HepG2 (cell line): ENCODE measurements around the gene MLST8. TPM values are rescaled to one million over a fixed set of nuclear protein-coding genes. Genes with fewer than 3 reads are reported as not detected.

Experiments
- ATAC-seq: fragments of 200-7000 bp; cut with Tn5 transposase; 3 replicates; pipeline ENCODE4 v1.9.1; 2020; ENCODE audit warnings: mild to moderate bottlenecking, moderate library complexity
- BruUV-seq: library from RNA; stranded (reverse); fragments of 400-500 nt; replicated peaks from 2 replicates; lab custom pipeline; 2021; lab: Mats Ljungman, UMichigan
- CTCF ChIA-PET: fragments of 300-600 bp; formaldehyde crosslinking; extraction: SDS; loops from one replicate; lab custom pipeline; 2021; ENCODE audit warnings: low total read pairs, inconsistent platforms, low intra/inter-chr PET ratio; lab: Yijun Ruan, JAX
- POLR2A ChIA-PET: fragments of 350-600 bp; sonication (Branson Sonifier 250); formaldehyde crosslinking; loops from one replicate; lab custom pipeline; 2020; ENCODE audit warnings: antibody characterized with exemption, inconsistent platforms; lab: Yijun Ruan, JAX
- DNase-seq: peaks from one replicate; pipeline ENCODE4 v3.0.0-alpha.2; 2015; ENCODE audit warnings: low spot score
- FAIRE-seq: peaks from 3 replicates; lab custom pipeline; 2011; peaks lifted over from hg19 to GRCh38; lab: Jason Lieb, UNC
- H2AFZ ChIP-seq: one replicate; pipeline ENCODE4 v1.6.1; 2011; ENCODE audit warnings: low read length, inconsistent platforms
- H3K27ac ChIP-seq: fragments of 300-600 bp; 3 replicates; pipeline ENCODE4 v1.8.0; 2011; ENCODE audit warnings: mixed run types, mild to moderate bottlenecking, mixed read lengths, low read length, inconsistent platforms; ENCODE audit not compliant: insufficient read depth; ENCODE audit errors: extremely low read length
- H3K27me3 ChIP-seq, 2 experiments: fragments of 200-600 bp in 1 of 2; 2 replicates in 1 of 2; 3 replicates in 1 of 2; pipeline versions ENCODE4 v1.6.0 to v1.8.0; 2011; ENCODE audit warnings: low read length in 2 of 2, mild to moderate bottlenecking in 2 of 2, moderate library complexity in 2 of 2, inconsistent platforms in 1 of 2; ENCODE audit not compliant: insufficient read depth in 2 of 2, control insufficient read depth in 1 of 2
- H3K36me3 ChIP-seq, 2 experiments: fragments of 200-600 bp in 1 of 2; replicated peaks in 1 of 2; 2 replicates in 1 of 2; 3 replicates in 1 of 2; pipeline versions ENCODE4 v1.5.1 to v1.8.0; 2011; ENCODE audit warnings: low read length in 2 of 2, inconsistent platforms in 1 of 2; ENCODE audit not compliant: insufficient read depth in 2 of 2, control insufficient read depth in 1 of 2
- H3K4me1 ChIP-seq: 2 replicates; pipeline ENCODE4 v1.5.1; 2012; ENCODE audit warnings: low read length, inconsistent platforms; ENCODE audit not compliant: insufficient read depth
- H3K4me2 ChIP-seq: 2 replicates; pipeline ENCODE4 v1.6.0; 2011; ENCODE audit warnings: low read depth, low read length, inconsistent platforms
- H3K4me3 ChIP-seq, 3 experiments: fragments of 200-600 bp in 1 of 3; sonication (generic), shearing (Covaris generic) in 1 of 3; replicated peaks in 1 of 3; 2 replicates each; pipeline ENCODE4 v1.5.1; 2011 to 2016; ENCODE audit warnings: low read length in 3 of 3, inconsistent platforms in 2 of 3, low read depth in 2 of 3, mild to moderate bottlenecking in 2 of 3, control low read depth in 1 of 3, mixed read lengths in 1 of 3; ENCODE audit not compliant: insufficient read depth in 1 of 3
- H3K79me2 ChIP-seq: one replicate; pipeline ENCODE4 v1.6.1; 2011; ENCODE audit warnings: low read length, inconsistent platforms; ENCODE audit not compliant: insufficient read depth
- H3K9ac ChIP-seq: 2 replicates; pipeline ENCODE4 v1.6.0; 2011; ENCODE audit warnings: mild to moderate bottlenecking, low read depth, low read length, inconsistent platforms; ENCODE audit not compliant: insufficient read depth
- H3K9me3 ChIP-seq: 2 replicates; pipeline ENCODE4 v1.5.1; 2012; ENCODE audit warnings: mild to moderate bottlenecking, low read length
- H4K20me1 ChIP-seq: 2 replicates; pipeline ENCODE4 v1.6.0; 2011; ENCODE audit warnings: inconsistent platforms, mild to moderate bottlenecking, low read length, moderate library complexity; ENCODE audit not compliant: insufficient read depth
- ELF3 ChIP-seq: IDR thresholded peaks from 2 replicates; pipeline ENCODE4 v1.6.1; 2016; ENCODE audit warnings: missing genetic modification reagents, missing compliant biosample characterization
- FIP1L1 ChIP-seq: fragments of 200-400 bp; formaldehyde crosslinking; IDR thresholded peaks from 2 replicates; pipeline ENCODE4 v1.6.1; 2018; ENCODE audit warnings: low read depth, mild to moderate bottlenecking, low read length, moderate library complexity, borderline replicate concordance; ENCODE audit not compliant: insufficient read depth
- FOXJ3 ChIP-seq: sonication (generic); formaldehyde crosslinking; IDR thresholded peaks from 2 replicates; pipeline ENCODE4 v1.4.0; 2020; ENCODE audit warnings: missing genetic modification reagents, mild to moderate bottlenecking, borderline replicate concordance
- NFYB ChIP-seq: sonication (generic); formaldehyde crosslinking; IDR thresholded peaks from 2 replicates; pipeline ENCODE4 v1.4.0; 2020; ENCODE audit warnings: missing genetic modification reagents
- ONECUT2 ChIP-seq: sonication (generic); formaldehyde crosslinking; IDR thresholded peaks from 2 replicates; pipeline ENCODE4 v1.4.0; 2020; ENCODE audit warnings: missing genetic modification reagents
- PHF21A ChIP-seq: sonication (generic); formaldehyde crosslinking; IDR thresholded peaks from 2 replicates; pipeline ENCODE4 v1.5.0; 2020; ENCODE audit warnings: mild to moderate bottlenecking, missing genetic modification reagents
- PRDM15 ChIP-seq: sonication (generic); formaldehyde crosslinking; IDR thresholded peaks from 2 replicates; pipeline ENCODE4 v1.4.0; 2020; ENCODE audit warnings: missing genetic modification reagents
- RARG ChIP-seq: sonication (generic); formaldehyde crosslinking; IDR thresholded peaks from 2 replicates; pipeline ENCODE4 v1.4.0; 2020; ENCODE audit warnings: low read depth, mild to moderate bottlenecking, missing genetic modification reagents
- REST ChIP-seq, 2 experiments: IDR thresholded peaks; 2 replicates each; pipeline ENCODE4 v1.6.1; 2011 to 2012; ENCODE audit warnings: low read length in 2 of 2, borderline replicate concordance in 1 of 2, low read depth in 1 of 2, mild to moderate bottlenecking in 1 of 2, moderate library complexity in 1 of 2
- RFX3 ChIP-seq: IDR thresholded peaks from 2 replicates; pipeline ENCODE4 v1.6.1; 2016; ENCODE audit warnings: missing biosample characterization, missing genetic modification reagents
- SRY ChIP-seq: sonication (generic); formaldehyde crosslinking; IDR thresholded peaks from 2 replicates; pipeline ENCODE4 v1.8.0; 2022; ENCODE audit warnings: mild to moderate bottlenecking, missing genetic modification reagents
- ZNF160 ChIP-seq: sonication (generic); formaldehyde crosslinking; IDR thresholded peaks from 2 replicates; pipeline ENCODE4 v1.8.0; 2022; ENCODE audit warnings: mild to moderate bottlenecking, inconsistent platforms, missing genetic modification reagents
- ZNF484 ChIP-seq: sonication (generic); formaldehyde crosslinking; IDR thresholded peaks from 2 replicates; pipeline ENCODE4 v1.5.1; 2020; ENCODE audit warnings: mild to moderate bottlenecking, low read depth, missing genetic modification reagents, borderline replicate concordance
- ZNF776 ChIP-seq: sonication (generic); formaldehyde crosslinking; IDR thresholded peaks from 2 replicates; pipeline ENCODE4 v1.4.0; 2020; ENCODE audit warnings: mild to moderate bottlenecking, missing genetic modification reagents
- WGBS: methylation state at CpG from one replicate; pipeline ENCODE4 v1.1.6; 2017; ENCODE audit warnings: low lambda C conversion rate; 5-methylcytosine and 5-hydroxymethylcytosine counted together
- in situ Hi-C: cut with HindIII; loops from 2 replicates; pipeline ENCODE4 v1.10.0; 2017; ENCODE audit warnings: low pct_unique_long_range_greater_than_20kb; ENCODE audit not compliant: extremely low pct_ligation_motif_present
- intact Hi-C: fragments of 100-400 bp; cut with micrococcal nuclease; formaldehyde crosslinking; loops from one replicate; pipeline ENCODE4 v1.10.0; 2022; ENCODE audit not compliant: unreplicated experiment
- polyA plus RNA-seq, 8 experiments: library from polyadenylated mRNA; depleted of rRNA in 3 of 8; stranded (reverse) in 7 of 8; unstranded in 1 of 8; fragments of >200 nt; fragmentation: Illumina TruSeq in 4 of 8; extraction: Trizol in 4 of 8; gene quantifications; 2 replicates each; pipeline versions ENCODE4 v1.2.1 to v1.2.3, GENCODE V29; 2011 to 2016; ENCODE audit warnings: low read depth in 4 of 8, missing spikeins in 1 of 8, mixed read lengths in 1 of 8; ENCODE audit not compliant: insufficient read depth in 1 of 8
- total RNA-seq, 5 experiments: library from RNA; depleted of rRNA; stranded (reverse); fragments of >200 nt; fragmentation: Illumina TruSeq; extraction: Trizol; gene quantifications; 2 replicates each; pipeline ENCODE4 v1.2.3, GENCODE V29; 2016; ENCODE audit warnings: low read depth in 1 of 5

MLST8 gene
- total and polyA plus RNA-seq, 2 of the 13 experiments (the other 11 are each of a cell fraction or from before 2014, with no cell fraction given) = 30.8 to 72.7 TPM

GRCh38 chr16:2179576-2179975 lies 25.7 kb upstream of the MLST8 start (continued):
- TF ChIP-seq ZNF776 (no peak), SRY (CRISPR knock-in tag) (no peak), PRDM15 (CRISPR knock-in tag) (no peak), RFX3 (CRISPR knock-in tag) (no peak)

GRCh38 chr16:2180461-2180860 lies 24.8 kb upstream of the MLST8 start:
- ATAC-seq (no peak), FAIRE-seq (no peak), DNase-seq (no peak)
- H2AFZ ChIP-seq = no peak overlapping the region
- BruUV-seq = no TSS peak
- H3K4me1 ChIP-seq = peaks cover 17% of the 10 kb centered on the region
- intact Hi-C loops (no loop called here), in situ Hi-C loops (no loop called here)
- no peaks in the 10 kb centered on the region for H3K9me3 ChIP-seq
- no peak overlapping the region for H3K27ac ChIP-seq
- H3K36me3 ChIP-seq = peaks cover 5 to 6% of the 10 kb centered on the region in 2 experiments; a peak in 2 of 5 replicates
- H4K20me1 ChIP-seq = no peaks in the 10 kb centered on the region
- no peaks in the 10 kb centered on the region for H3K79me2 ChIP-seq
- H3K27me3 ChIP-seq = no peaks in the 10 kb centered on the region
- no peak overlapping the region for H3K4me3 ChIP-seq
- no peak overlapping the region for H3K4me2 ChIP-seq
- CTCF ChIA-PET = no interaction called here
- POLR2A ChIA-PET = interaction anchor here (2.0 to 3.5 kb wide), 2 partner anchors 23 to 25 kb away, joined by 8 to 31 read pairs; partner anchors contain the start of gene TRAF7
- H3K9ac ChIP-seq = no peak overlapping the region
- WGBS = 94% methylated on average over 30 of the region's 43 CpGs
- TF ChIP-seq FOXJ3 (CRISPR knock-in tag) (no peak), ONECUT2 (CRISPR knock-in tag) (no peak), ELF3 (CRISPR knock-in tag) (no peak), REST (IDR thresholded peaks at IDR 0.05; ENCODE audit: borderline replicate concordance in 1 of 2, low read depth in 1 of 2, low read length in 2 of 2) (no peak), FIP1L1 (no peak), PHF21A (CRISPR knock-in tag) (no peak), RARG (CRISPR knock-in tag) (no peak), ZNF484 (CRISPR knock-in tag) (no peak), ZNF160 (CRISPR knock-in tag) (no peak), NFYB (CRISPR knock-in tag) (no peak)
